PC-9 (cell line): ENCODE measurements around the gene SLC39A1. TPM values are rescaled to one million over a fixed set of nuclear protein-coding genes. Genes with fewer than 3 reads are reported as not detected.

ENCODE experiments used
- BruUV-seq: library from RNA; stranded (reverse); fragments of 400-500 nt; replicated peaks from 2 replicates; lab custom pipeline; 2021; lab: Mats Ljungman, UMichigan
- CTCF ChIA-PET: fragments of 300-600 bp; sonication (Branson Sonifier 250); formaldehyde crosslinking; loops from one replicate; lab custom pipeline; 2022; ENCODE audit warnings: antibody characterized with exemption; lab: Charles Lee
- POLR2A ChIA-PET: fragments of 300-600 bp; sonication (Branson Sonifier 250); formaldehyde crosslinking; loops from one replicate; lab custom pipeline; 2022; ENCODE audit warnings: antibody characterized with exemption; ENCODE audit not compliant: unreplicated experiment; lab: Charles Lee
- DNase-seq, 2 experiments: peaks; one replicate each; pipeline versions ENCODE4 v3.0.0 to v3.0.0-alpha.2; 2015 to 2022; ENCODE audit warnings: mixed read lengths in 1 of 2
- H2AFZ ChIP-seq: fragments of 200-600 bp; sonication (generic); 2 replicates; pipeline ENCODE4 v1.8.1; 2017; ENCODE audit warnings: antibody characterized with exemption
- H3F3A ChIP-seq: fragments of 200-600 bp; sonication (generic); 2 replicates; pipeline ENCODE4 v1.8.1; 2017; ENCODE audit warnings: antibody characterized with exemption, mild to moderate bottlenecking, low read depth; ENCODE audit not compliant: insufficient read depth
- H3K27ac ChIP-seq: fragments of 200-600 bp; sonication (generic); 2 replicates; pipeline ENCODE4 v1.6.1; 2016; ENCODE audit warnings: mixed run types
- H3K27me3 ChIP-seq: fragments of 200-600 bp; sonication (generic); 2 replicates; pipeline ENCODE4 v1.6.1; 2016; ENCODE audit warnings: low read depth, mixed run types; ENCODE audit not compliant: insufficient read depth
- H3K36me3 ChIP-seq: fragments of 200-600 bp; sonication (generic); 2 replicates; pipeline ENCODE4 v1.6.1; 2016; ENCODE audit warnings: low read depth, mixed run types
- H3K4me1 ChIP-seq: fragments of 200-600 bp; sonication (generic); replicated peaks from 2 replicates; pipeline ENCODE4 v1.6.1; 2016; ENCODE audit warnings: mixed run types; ENCODE audit not compliant: insufficient read depth
- H3K4me2 ChIP-seq: fragments of 200-600 bp; sonication (generic); 2 replicates; pipeline ENCODE4 v1.6.1; 2017; ENCODE audit warnings: mixed run types
- H3K4me3 ChIP-seq: fragments of 200-600 bp; sonication (generic); 2 replicates; pipeline ENCODE4 v1.6.1; 2016; ENCODE audit warnings: mixed run types
- H3K79me2 ChIP-seq: fragments of 200-600 bp; sonication (generic); 2 replicates; pipeline ENCODE4 v1.6.1; 2017; ENCODE audit warnings: low read depth, mixed run types
- H3K9me2 ChIP-seq: fragments of 200-600 bp; sonication (generic); 2 replicates; pipeline ENCODE4 v1.8.1; 2017; ENCODE audit warnings: mild to moderate bottlenecking; ENCODE audit not compliant: insufficient read depth
- H3K9me3 ChIP-seq: fragments of 200-600 bp; sonication (generic); 2 replicates; pipeline ENCODE4 v1.8.1; 2016; ENCODE audit warnings: low read depth; ENCODE audit not compliant: insufficient read depth
- H4K20me1 ChIP-seq: fragments of 200-600 bp; sonication (generic); 2 replicates; pipeline ENCODE4 v1.8.1; 2017; ENCODE audit not compliant: insufficient read depth
- EZH2 ChIP-seq: fragments of 200-600 bp; sonication (generic); IDR thresholded peaks from 2 replicates; pipeline ENCODE4 v1.8.0; 2017; ENCODE audit warnings: antibody characterized with exemption, low read depth
- intact Hi-C: fragments of 100-400 bp; cut with micrococcal nuclease; formaldehyde crosslinking; loops from one replicate; pipeline ENCODE4 v1.10.0; 2022; ENCODE audit not compliant: unreplicated experiment
- total RNA-seq: library from RNA; stranded (reverse); gene quantifications from 2 replicates; pipeline ENCODE4 v1.2.3, GENCODE V29; 2021
- TF ChIP-seq, protein P1 (sequence below): fragments of 200-600 bp; sonication (generic); conservative IDR thresholded peaks from 2 replicates; pipeline ENCODE4 v1.6.1; 2017; ENCODE audit warnings: mixed run types, antibody characterized with exemption, mild to moderate bottlenecking, moderate library complexity

The SLC39A1 gene
- total RNA-seq, 1 experiment from 2014 or later: 141 TPM

DNA sequence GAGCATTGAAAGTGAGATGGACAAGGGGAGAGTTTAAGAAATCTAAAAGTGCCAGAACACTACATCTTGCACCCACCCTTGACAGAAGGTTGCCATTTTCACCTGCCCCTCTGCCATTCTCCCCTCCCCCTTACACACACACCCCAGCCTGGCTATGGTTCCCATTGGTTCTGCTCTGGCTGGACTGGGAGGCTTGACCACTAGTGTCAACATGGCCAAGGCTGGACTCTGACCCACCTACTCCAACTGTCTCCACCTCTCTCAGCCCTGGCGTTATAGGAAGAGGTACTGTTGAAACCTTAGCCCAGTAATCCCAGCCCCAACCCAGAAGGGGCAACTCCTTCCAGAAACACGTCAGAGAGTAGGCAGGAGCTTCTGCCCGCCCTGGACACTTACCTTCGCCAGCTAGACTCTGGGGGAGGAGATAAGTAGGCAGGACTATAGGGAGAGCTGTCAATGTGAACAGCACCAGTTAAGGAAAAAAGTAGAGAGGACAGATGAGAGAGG is 9.4 kb downstream of the SLC39A1 start:
- H3K4me2 ChIP-seq: no peak overlapping the region
- H3K36me3 ChIP-seq: peaks cover 9% of the 10 kb centered on the region
- peaks cover 45% of the 10 kb centered on the region for H3K79me2 ChIP-seq
- ChIA-PET CTCF (no interaction called here), POLR2A (interaction anchor here (0.6 kb wide), 1 partner anchor 147 kb away, joined by 10 read pairs; no protein-coding TSS in a partner anchor)
- no peak overlapping the region for H3K27ac ChIP-seq
- H3K4me1 ChIP-seq: peaks cover 13% of the 10 kb centered on the region
- intact Hi-C loops: no loop called here
- no peaks in the 10 kb centered on the region for H3K9me3 ChIP-seq
- no peak overlapping the region for H3K4me3 ChIP-seq
- no peak for DNase-seq
- H4K20me1 ChIP-seq: peaks cover 28% of the 10 kb centered on the region
- no peaks in the 10 kb centered on the region for H3K27me3 ChIP-seq
- peaks cover 11% of the 10 kb centered on the region; the same call in 1 of the 2 replicates for H3F3A ChIP-seq
- TF ChIP-seq EZH2: no peak
- TF ChIP-seq, protein P1, sequence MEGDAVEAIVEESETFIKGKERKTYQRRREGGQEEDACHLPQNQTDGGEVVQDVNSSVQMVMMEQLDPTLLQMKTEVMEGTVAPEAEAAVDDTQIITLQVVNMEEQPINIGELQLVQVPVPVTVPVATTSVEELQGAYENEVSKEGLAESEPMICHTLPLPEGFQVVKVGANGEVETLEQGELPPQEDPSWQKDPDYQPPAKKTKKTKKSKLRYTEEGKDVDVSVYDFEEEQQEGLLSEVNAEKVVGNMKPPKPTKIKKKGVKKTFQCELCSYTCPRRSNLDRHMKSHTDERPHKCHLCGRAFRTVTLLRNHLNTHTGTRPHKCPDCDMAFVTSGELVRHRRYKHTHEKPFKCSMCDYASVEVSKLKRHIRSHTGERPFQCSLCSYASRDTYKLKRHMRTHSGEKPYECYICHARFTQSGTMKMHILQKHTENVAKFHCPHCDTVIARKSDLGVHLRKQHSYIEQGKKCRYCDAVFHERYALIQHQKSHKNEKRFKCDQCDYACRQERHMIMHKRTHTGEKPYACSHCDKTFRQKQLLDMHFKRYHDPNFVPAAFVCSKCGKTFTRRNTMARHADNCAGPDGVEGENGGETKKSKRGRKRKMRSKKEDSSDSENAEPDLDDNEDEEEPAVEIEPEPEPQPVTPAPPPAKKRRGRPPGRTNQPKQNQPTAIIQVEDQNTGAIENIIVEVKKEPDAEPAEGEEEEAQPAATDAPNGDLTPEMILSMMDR: no peak
- no peaks in the 10 kb centered on the region for H3K9me2 ChIP-seq
- BruUV-seq: no TSS peak
- no peak overlapping the region for H2AFZ ChIP-seq

DNA sequence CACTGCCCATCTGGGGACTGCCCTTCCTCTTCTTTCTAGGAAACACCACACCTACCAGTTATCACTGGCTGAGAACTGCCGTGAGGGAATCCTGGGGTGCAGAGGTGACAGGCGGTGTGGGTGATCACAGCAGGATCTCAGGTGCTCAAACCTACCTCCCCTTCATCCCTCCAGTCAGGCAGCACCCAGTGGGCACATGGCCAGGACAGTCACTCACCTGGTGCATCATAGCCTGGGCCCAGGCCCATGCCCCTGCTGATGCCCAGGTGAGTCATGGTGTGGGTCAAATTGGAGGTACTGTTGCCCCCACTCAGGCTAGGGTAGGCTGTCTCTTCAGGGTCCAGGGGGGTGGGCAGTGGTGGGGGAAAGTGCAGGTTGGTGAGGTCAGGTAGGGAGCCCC is 11.5 kb downstream of the SLC39A1 start:
- ChIA-PET CTCF (no interaction called here), POLR2A (no interaction called here)
- peaks cover 16% of the 10 kb centered on the region; the same call in 1 of the 2 replicates for H3F3A ChIP-seq
- H3K27me3 ChIP-seq: no peaks in the 10 kb centered on the region
- peaks cover 9% of the 10 kb centered on the region for H3K36me3 ChIP-seq
- no peaks in the 10 kb centered on the region for H3K9me2 ChIP-seq
- peaks cover 11% of the 10 kb centered on the region for H3K4me1 ChIP-seq
- DNase-seq: no peak
- H3K27ac ChIP-seq: no peak overlapping the region
- peaks cover 22% of the 10 kb centered on the region for H4K20me1 ChIP-seq
- BruUV-seq: no TSS peak
- no peak for TF ChIP-seq EZH2
- TF ChIP-seq, protein P1: no peak
- no peak overlapping the region for H2AFZ ChIP-seq
- intact Hi-C loops: no loop called here
- no peaks in the 10 kb centered on the region for H3K9me3 ChIP-seq
- H3K79me2 ChIP-seq: peaks cover 33% of the 10 kb centered on the region
- no peak overlapping the region for H3K4me3 ChIP-seq
- no peak overlapping the region for H3K4me2 ChIP-seq

DNA sequence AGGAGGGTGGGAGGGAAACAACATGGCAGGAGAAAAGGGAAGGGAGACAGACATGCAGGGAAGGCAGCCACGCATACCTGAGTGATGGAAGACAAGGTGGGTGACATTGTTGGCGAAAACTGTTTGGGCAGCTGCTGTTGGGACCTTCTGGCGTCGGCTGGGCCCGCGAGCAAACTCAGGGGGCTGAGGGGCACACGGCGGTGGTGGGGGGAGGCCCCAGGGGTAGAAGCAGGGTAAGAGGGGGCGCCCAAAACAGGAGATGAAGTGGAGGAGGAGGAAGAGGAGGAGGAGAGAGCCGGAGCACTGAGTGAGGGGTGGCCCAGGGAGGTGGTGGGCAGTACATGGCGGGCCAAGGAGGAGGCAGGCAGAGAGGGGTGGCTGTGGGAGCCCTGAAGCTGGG is 12.2 kb downstream of the SLC39A1 start:
- Histone ChIP-seq H3K4me2 (no peak overlapping the region), H3K4me1 (peaks cover 6% of the 10 kb centered on the region; the same call in 1 of the 2 replicates), H3K9me3 (no peaks in the 10 kb centered on the region), H3K36me3 (peaks cover 9% of the 10 kb centered on the region), H3K27ac (no peak overlapping the region), H3K79me2 (peaks cover 27% of the 10 kb centered on the region), H3F3A (peaks cover 16% of the 10 kb centered on the region; the same call in 1 of the 2 replicates), H2AFZ (no peak overlapping the region), H4K20me1 (peaks cover 15% of the 10 kb centered on the region), H3K9me2 (no peaks in the 10 kb centered on the region), H3K27me3 (no peaks in the 10 kb centered on the region), H3K4me3 (no peak overlapping the region)
- ChIA-PET POLR2A (no interaction called here), CTCF (no interaction called here)
- no peak for DNase-seq
- intact Hi-C loops: no loop called here
- no peak for TF ChIP-seq EZH2
- TF ChIP-seq, protein P1: no peak
- BruUV-seq: no TSS peak
